Heart right ventricle (tissue), 16 donors: ENCODE results near the gene TMEM266. TPM values are rescaled to one million over a fixed set of nuclear protein-coding genes. Genes with fewer than 3 reads are reported as not detected.

Experiments
- ATAC-seq, 8 donors: fragments of 200-7000 bp; cut with Tn5 transposase; one replicate each; pipeline ENCODE4 v1.9.1; 2020; ENCODE audit warnings: mild to moderate bottlenecking in 8 of 8, moderate library complexity in 8 of 8, moderate number of reproducible peaks in 1 of 8
- DNase-seq, 2 donors: peaks; one replicate each; pipeline ENCODE4 v3.0.0-alpha.2; 2020
- H3K27ac ChIP-seq, 10 donors: fragments of 200-600 bp; sonication (generic) in 2 of 10; one replicate each; pipeline versions ENCODE4 v1.5.0 to v1.8.0; 2020 to 2022; ENCODE audit warnings: mild to moderate bottlenecking in 3 of 10
- H3K27me3 ChIP-seq, 7 donors: fragments of 200-600 bp; one replicate each; pipeline ENCODE4 v1.8.0; 2021 to 2022; ENCODE audit warnings: mild to moderate bottlenecking in 2 of 7
- H3K36me3 ChIP-seq, 9 donors: fragments of 200-600 bp; sonication (generic) in 1 of 9; one replicate each; pipeline versions ENCODE4 v1.5.0 to v1.8.0; 2020 to 2022; ENCODE audit warnings: mild to moderate bottlenecking in 2 of 9
- H3K4me1 ChIP-seq, 9 donors: fragments of 200-600 bp; sonication (generic) in 1 of 9; one replicate each; pipeline versions ENCODE4 v1.5.0 to v1.8.0; 2020 to 2022; ENCODE audit warnings: mild to moderate bottlenecking in 4 of 9
- H3K4me3 ChIP-seq, 10 donors: fragments of 200-600 bp; sonication (generic) in 2 of 10; one replicate each; pipeline versions ENCODE4 v1.5.0 to v1.8.0; 2020 to 2022; ENCODE audit warnings: mild to moderate bottlenecking in 7 of 10, moderate library complexity in 2 of 10
- H3K9me3 ChIP-seq, 11 donors: fragments of 200-600 bp in 10 of 11; sonication (generic) in 2 of 11; one replicate each; pipeline versions ENCODE4 v1.5.0 to v1.8.0; 2013 to 2022; ENCODE audit warnings: mild to moderate bottlenecking in 2 of 11, control low read depth in 1 of 11, moderate library complexity in 1 of 11
- WGBS, 2 donors: extraction: QIAGEN DNeasy Blood & Tissue Kit; methylation state at CpG; one replicate each; pipeline ENCODE4 v1.1.7; 2013; ENCODE audit warnings: inconsistent platforms in 1 of 2; 5-methylcytosine and 5-hydroxymethylcytosine counted together
- intact Hi-C, 10 donors: fragments of 100-400 bp; cut with DNase I; formaldehyde crosslinking; loops; one replicate each; pipeline versions ENCODE4 v1.11.1 to v1.14.2; 2022
- polyA plus RNA-seq, 2 donors: library from polyadenylated mRNA; stranded (reverse); fragments of 200-250 nt; gene quantifications; one replicate each; pipeline ENCODE4 v1.2.3, GENCODE V29; 2013
- total RNA-seq, 10 donors: library from RNA; stranded (reverse); fragmentation: NEBNext Ultra II Directional in 3 of 10; extraction: Animal tissue kit (Norgen Biotek cat#: 25700) in 3 of 10; gene quantifications; one replicate each; pipeline versions ENCODE4 v1.2.1 to v1.2.4, GENCODE V29; 2021 to 2023
- TF ChIP-seq, protein P1 (sequence below), 9 donors: fragments of 200-600 bp; sonication (generic) in 2 of 9; IDR thresholded peaks; one replicate each; pipeline versions ENCODE4 v1.5.0 to v1.8.0; 2021 to 2022; ENCODE audit warnings: antibody characterized with exemption in 9 of 9, mild to moderate bottlenecking in 5 of 9, moderate library complexity in 1 of 9
- donor health status: Arrhythmogenic right ventricular cardiomyopathy.
- donor health status: ischemic (EF 13 %, LVEDD 7.1; RV severe dilation, severe dysfunction).
- donor health status: healthy with polysubstance abuse.
- donor health status: DM: no; HTN: yes; CAD: no.
- donor health status: DM: no; HTN: no; CAD: no.
- donor health status: ischemic (EF 25% LVEDD 6.9; RV normal size, moderate dysfunction).
- donor health status: ischemic (EF 25% LVEDD 5.7; RV mildly dilated, moderate dysfunction).
- donor health status: healthy.
- donor health status: DM: yes; HTN: yes; CAD: no.
- donor health status: Ischemic cardiomyopathy.
- donor health status: ischemic (EF 35%, LVEDD 5.7; RV mildly dilated, moderate dysfunction).
- donor health status: nonischemic (EF 11% LVEDD 7.7; RV severe dilation, severe dysfunction).
- donor health status: DM: yes; HTN: yes; CAD: no.
- donor health status: PGD.
- donor health status: ischemic (EF 29% LVEDD 5.4; RV normal size, mild dysfunction).
- donor health status: nonischemic (EF 23%, LVEDD 6.1; RV moderate dilation, normal function).

The TMEM266 gene
- total and polyA plus RNA-seq, 12 donors: 0.01 to 0.30 (median 0.15) TPM; not detected in 3

DNA sequence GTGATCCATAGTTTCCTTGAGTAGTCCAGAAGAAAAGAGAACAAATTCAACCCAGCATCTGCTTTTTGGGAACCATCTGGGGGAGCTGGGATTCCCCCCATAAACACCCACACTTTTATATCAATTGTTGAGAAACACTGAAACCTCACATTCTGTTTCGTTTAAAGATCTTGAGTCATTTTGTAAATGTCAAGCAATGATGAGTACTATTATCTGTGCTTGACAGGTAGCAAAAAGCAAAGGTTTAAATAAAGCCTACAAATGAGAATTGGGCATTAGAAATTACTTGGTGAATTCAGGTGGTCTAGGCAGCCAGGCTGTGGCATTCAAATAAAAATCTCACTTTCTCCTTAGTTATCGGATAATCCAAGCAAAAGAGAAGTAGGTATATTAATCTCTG, 75.7 kb downstream of the TMEM266 start:
- H3K36me3 ChIP-seq: no peaks in the 10 kb centered on the region
- H3K27me3 ChIP-seq: peaks cover 0 to 29% (median 7%) of the 10 kb centered on the region in 7 donors
- DNase-seq (no peak), ATAC-seq (no peak)
- no peak overlapping the region for H3K4me3 ChIP-seq
- H3K27ac ChIP-seq: no peak overlapping the region
- intact Hi-C loops: loop anchor here in 6 of 10 donors (5.0 to 10.0 kb wide), 4 partner anchors 78 to 323 kb away; partner anchors contain the start of gene TMEM266 (in 3 of the 6)
- TF ChIP-seq, protein P1, sequence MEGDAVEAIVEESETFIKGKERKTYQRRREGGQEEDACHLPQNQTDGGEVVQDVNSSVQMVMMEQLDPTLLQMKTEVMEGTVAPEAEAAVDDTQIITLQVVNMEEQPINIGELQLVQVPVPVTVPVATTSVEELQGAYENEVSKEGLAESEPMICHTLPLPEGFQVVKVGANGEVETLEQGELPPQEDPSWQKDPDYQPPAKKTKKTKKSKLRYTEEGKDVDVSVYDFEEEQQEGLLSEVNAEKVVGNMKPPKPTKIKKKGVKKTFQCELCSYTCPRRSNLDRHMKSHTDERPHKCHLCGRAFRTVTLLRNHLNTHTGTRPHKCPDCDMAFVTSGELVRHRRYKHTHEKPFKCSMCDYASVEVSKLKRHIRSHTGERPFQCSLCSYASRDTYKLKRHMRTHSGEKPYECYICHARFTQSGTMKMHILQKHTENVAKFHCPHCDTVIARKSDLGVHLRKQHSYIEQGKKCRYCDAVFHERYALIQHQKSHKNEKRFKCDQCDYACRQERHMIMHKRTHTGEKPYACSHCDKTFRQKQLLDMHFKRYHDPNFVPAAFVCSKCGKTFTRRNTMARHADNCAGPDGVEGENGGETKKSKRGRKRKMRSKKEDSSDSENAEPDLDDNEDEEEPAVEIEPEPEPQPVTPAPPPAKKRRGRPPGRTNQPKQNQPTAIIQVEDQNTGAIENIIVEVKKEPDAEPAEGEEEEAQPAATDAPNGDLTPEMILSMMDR (IDR thresholded peaks at IDR 0.05): no peak
- WGBS, 2 donors: 88 to 92% methylated on average over 2 of the region's 2 CpGs
- no peaks in the 10 kb centered on the region for H3K9me3 ChIP-seq
- peaks cover 0 to 16% (median 13%) of the 10 kb centered on the region in 9 donors for H3K4me1 ChIP-seq

DNA sequence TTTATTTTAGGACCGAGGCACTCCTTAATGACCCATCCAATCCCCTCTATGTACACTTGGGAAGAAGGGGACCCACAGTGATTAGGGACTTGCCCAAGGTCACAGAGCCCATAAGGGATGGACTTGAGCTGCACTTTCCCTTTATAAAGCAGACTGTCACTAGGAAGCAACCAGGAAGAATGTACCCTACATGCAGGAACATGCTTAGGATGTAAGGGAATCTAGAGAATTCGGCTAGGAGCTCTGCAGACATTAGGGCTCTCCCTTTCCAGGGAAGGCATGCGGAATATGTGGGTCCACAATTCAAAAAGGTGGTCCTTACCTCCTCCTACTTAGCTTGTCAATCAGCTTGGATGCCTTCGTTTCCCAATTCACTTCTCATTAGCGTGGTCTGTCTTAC, 78.7 kb downstream of the TMEM266 start:
- no peak overlapping the region for H3K4me3 ChIP-seq
- H3K27ac ChIP-seq: no peak overlapping the region
- intact Hi-C loops: loop anchor here in 8 of 10 donors (2.0 to 10.0 kb wide), 5 partner anchors 80 to 326 kb away; partner anchors contain the start of gene TMEM266 (in 6 of the 8)
- peaks cover 0 to 9% (median 0%) of the 10 kb centered on the region in 7 donors for H3K27me3 ChIP-seq
- H3K4me1 ChIP-seq: peaks cover 0 to 20% (median 14%) of the 10 kb centered on the region in 9 donors
- no peak for DNase-seq
- H3K9me3 ChIP-seq: no peaks in the 10 kb centered on the region
- 81 to 85% methylated on average over 5 of the region's 5 CpGs for WGBS, 2 donors
- ATAC-seq: no peak
- TF ChIP-seq, protein P1 (IDR thresholded peaks at IDR 0.05): no peak
- no peaks in the 10 kb centered on the region for H3K36me3 ChIP-seq

DNA sequence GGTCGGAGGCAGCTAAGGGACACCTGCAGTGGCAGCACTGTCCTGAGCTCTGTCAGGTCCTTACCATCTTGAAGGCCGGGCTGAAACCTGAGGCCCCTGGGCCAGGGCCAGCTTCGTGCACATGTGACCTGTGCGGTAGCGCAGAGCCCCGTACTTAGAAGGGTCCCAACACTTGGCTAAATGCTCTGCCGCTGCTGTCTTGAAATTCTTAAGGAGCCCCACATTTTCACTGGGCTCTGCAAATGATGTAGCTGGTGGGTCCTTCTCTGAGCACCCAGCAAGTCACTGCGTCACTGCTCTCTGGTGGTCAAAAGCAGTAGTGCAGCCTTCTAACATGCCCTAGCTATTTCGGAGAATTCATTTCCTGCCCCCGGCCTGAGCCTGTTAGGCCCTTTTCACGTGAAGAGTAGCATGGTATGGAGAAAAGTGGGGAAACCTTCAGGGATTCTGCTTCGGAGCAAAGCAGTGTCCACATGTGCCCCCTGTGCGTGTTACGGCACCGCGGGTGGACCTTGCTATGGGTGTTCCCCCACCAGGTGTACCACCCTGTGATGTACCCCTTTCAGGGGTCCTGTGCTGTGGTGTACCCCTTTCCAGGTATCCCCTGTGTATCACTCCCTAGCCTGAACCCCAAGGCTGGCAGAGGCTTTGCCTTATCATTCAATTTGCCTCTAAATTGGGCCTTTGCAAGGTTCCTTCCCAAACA, 79.7 kb downstream of the TMEM266 start:
- Histone ChIP-seq H3K27me3 (peaks cover 0 to 9% (median under 1%) of the 10 kb centered on the region in 7 donors), H3K4me1 (peaks cover 0 to 20% (median 14%) of the 10 kb centered on the region in 9 donors), H3K27ac (peak overlapping the region in 2 of 10 donors; percentile 29 to 49), H3K36me3 (no peaks in the 10 kb centered on the region), H3K4me3 (peak overlapping the region in 6 of 10 donors; percentile 2 to 32 (median 29)), H3K9me3 (no peaks in the 10 kb centered on the region)
- ATAC-seq (peak; percentile 74 to 89 (median 84)), DNase-seq (peak in 1 of 2 donors; percentile 74)
- intact Hi-C loops: loop anchor here (1.0 to 10.0 kb wide), 8 partner anchors 81 to 327 kb away; partner anchors contain the start of gene TMEM266 (in 8 of the 10)
- TF ChIP-seq, protein P1 (IDR thresholded peaks at IDR 0.05): peak; percentile 87 to 93 (median 90)
- WGBS, 2 donors: 22 to 23% methylated on average over 16 of the region's 16 CpGs

DNA sequence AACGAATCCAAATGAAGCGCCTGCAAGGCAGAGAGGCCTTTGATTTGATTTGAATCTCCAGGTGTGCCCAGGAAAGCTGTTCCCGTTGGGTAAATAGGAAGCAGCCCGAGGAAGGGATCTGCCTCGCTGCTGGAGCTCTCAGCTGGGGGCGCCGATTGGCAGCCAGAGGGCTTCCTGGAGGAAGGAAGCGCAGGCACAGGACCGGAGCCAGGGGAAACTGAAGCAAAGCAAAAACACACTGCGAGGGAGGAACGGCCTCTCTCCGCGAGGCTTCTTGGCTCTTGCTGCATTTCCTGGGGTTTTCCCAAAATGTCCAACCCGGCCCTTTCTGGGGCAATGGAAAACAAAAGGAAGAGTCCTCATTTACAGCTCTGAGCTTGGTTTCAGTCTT, 80.3 kb downstream of the TMEM266 start:
- peak in 6 of 8 donors; percentile 42 to 78 (median 68) for ATAC-seq
- WGBS, 2 donors: 22 to 28% methylated on average over 14 of the region's 14 CpGs
- intact Hi-C loops: loop anchor here in 3 of 10 donors (2.0 to 10.0 kb wide), 3 partner anchors 81 to 328 kb away; partner anchors contain the start of gene TMEM266 (in 2 of the 3)

More for the DNA sequence above, 80.3 kb downstream of the TMEM266 start:
- H3K27ac ChIP-seq: peak overlapping the region in 3 of 10 donors; percentile 15 to 49 (median 29)
- TF ChIP-seq, protein P1 (IDR thresholded peaks at IDR 0.05): no peak
- H3K4me1 ChIP-seq: peaks cover 0 to 20% (median 14%) of the 10 kb centered on the region in 9 donors
- H3K36me3 ChIP-seq: no peaks in the 10 kb centered on the region
- no peaks in the 10 kb centered on the region for H3K9me3 ChIP-seq
- peak in 1 of 2 donors; percentile 42 for DNase-seq
- peaks cover 0 to 9% (median 3%) of the 10 kb centered on the region in 7 donors for H3K27me3 ChIP-seq
- H3K4me3 ChIP-seq: peak overlapping the region in 6 of 10 donors; percentile 2 to 32 (median 29)
